Right ventricle myocardium inferior (tissue), 1 donor: ENCODE measurements around the gene CCDC40. TPM values are rescaled to one million over a fixed set of nuclear protein-coding genes. Genes with fewer than 3 reads are reported as not detected.

Experiments
- ATAC-seq: fragments of 200-7000 bp; cut with Tn5 transposase; one replicate; pipeline ENCODE4 v1.9.1; 2020; ENCODE audit warnings: mild to moderate bottlenecking, moderate library complexity
- DNase-seq: peaks from one replicate; pipeline ENCODE4 v3.0.0; 2021; ENCODE audit errors: missing footprints
- intact Hi-C: fragments of 100-400 bp; cut with DNase I; formaldehyde crosslinking; loops from one replicate; pipeline ENCODE4 v1.11.0; 2022
- total RNA-seq: library from RNA; stranded (reverse); fragmentation: NEBNext Ultra II Directional; extraction: Animal tissue kit (Norgen Biotek cat#: 25700); gene quantifications from one replicate; pipeline ENCODE4 v1.2.1, GENCODE V29; 2021
- donor health status: DM: no; HTN: yes; CAD: no; lungs with severe emphysema.

CCDC40 gene
- total RNA-seq, 1 donor from 2014 or later: 5.4 TPM

DNA sequence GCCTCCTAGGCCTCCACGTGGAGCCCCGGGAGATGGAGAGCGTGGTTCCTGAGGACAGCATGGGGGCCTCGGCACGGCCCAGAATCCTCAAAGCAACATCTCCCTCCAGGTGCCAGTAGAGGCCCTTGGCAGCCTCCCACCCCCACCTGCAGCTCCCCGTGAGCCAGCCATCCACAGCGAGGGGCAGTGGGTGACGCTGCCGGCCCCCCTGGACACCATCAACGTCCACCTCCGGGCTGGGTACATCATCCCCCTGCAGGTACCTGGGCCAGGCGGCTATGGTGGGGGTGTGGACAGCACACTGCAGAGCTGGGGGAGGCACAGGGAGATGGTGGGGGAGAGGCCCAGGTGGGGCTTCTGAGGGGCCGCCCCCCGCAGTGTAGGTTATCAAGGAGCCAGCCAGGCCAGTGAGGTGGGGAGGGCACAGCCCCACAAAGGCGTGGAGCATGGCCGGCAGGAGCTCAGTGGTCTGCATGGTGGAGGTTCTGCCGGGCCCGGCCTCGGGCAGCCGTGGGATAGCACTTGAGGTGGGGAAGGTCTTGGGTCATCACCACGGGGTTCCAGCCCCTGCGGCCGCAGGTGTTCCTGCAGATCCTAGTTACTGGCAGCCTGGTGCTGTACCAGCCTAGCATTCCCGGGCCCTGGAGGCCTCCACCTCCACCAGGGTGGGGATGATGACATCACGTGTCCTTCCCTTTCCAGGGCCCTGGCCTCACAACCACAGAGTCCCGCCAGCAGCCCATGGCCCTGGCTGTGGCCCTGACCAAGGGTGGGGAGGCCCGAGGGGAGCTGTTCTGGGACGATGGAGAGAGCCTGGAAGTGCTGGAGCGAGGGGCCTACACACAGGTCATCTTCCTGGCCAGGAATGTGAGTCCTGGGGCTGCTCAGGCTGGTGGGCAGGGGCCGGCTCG, 81.3 kb downstream of the CCDC40 start:
- ATAC-seq (no peak), DNase-seq (no peak)
- intact Hi-C loops: no loop called here

DNA sequence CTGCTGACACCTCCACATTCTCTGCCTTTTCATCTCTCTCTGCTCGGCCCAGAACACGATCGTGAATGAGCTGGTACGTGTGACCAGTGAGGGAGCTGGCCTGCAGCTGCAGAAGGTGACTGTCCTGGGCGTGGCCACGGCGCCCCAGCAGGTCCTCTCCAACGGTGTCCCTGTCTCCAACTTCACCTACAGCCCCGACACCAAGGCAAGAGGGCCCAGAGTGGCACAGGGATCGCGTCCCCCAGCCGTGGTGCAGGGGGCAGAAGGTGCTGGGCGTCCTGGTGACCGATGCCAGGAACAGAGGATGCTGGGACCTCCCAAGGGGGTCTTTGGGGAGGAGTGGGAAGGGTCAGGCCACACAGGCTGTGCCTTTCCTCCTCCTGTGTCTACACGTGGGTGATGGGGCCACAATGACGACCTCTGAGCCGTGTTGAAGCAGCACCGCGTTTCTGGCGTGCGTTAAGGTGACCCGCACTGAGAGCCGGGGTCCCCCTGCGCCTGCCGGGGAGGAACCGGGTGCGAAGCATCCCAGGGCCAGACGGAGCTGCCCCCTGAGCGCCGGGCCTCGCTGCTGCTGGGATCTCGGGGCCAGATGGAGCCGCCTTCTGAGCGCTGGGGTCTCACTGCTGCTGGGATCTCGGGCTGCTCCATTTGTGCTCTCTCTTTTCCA, 82.3 kb downstream of the CCDC40 start:
- ATAC-seq (no peak), DNase-seq (peak; percentile 60)

DNA sequence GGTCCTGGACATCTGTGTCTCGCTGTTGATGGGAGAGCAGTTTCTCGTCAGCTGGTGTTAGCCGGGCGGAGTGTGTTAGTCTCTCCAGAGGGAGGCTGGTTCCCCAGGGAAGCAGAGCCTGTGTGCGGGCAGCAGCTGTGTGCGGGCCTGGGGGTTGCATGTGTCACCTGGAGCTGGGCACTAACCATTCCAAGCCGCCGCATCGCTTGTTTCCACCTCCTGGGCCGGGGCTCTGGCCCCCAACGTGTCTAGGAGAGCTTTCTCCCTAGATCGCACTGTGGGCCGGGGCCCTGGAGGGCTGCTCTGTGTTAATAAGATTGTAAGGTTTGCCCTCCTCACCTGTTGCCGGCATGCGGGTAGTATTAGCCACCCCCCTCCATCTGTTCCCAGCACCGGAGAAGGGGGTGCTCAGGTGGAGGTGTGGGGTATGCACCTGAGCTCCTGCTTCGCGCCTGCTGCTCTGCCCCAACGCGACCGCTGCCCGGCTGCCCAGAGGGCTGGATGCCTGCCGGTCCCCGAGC, 82.9 kb downstream of the CCDC40 start:
- ATAC-seq (no peak), DNase-seq (peak; percentile 67)
- intact Hi-C loops: no loop called here

More for the DNA sequence above, 82.3 kb downstream of the CCDC40 start:
- intact Hi-C loops: no loop called here

DNA sequence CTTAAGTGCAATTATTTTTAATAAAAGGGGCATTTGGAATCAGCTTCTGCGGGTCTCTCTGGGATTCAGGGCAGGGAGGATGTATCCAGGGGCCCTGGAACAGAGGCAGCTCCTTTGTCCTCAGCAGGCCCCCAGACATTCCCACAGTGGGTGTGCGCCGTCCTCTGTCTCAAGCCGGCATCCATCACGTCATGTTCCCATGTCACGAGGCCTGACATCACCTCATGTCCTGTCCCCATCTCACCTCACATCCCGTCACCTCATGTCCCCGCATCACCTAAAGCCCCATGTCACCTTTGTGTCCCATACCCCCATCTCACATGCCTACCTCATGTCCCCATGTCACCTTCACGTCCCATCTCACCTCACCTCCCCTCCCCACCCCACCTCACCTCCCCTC, 83.4 kb downstream of the CCDC40 start:
- DNase-seq (peak; percentile 37), ATAC-seq (no peak)
- intact Hi-C loops: no loop called here

DNA sequence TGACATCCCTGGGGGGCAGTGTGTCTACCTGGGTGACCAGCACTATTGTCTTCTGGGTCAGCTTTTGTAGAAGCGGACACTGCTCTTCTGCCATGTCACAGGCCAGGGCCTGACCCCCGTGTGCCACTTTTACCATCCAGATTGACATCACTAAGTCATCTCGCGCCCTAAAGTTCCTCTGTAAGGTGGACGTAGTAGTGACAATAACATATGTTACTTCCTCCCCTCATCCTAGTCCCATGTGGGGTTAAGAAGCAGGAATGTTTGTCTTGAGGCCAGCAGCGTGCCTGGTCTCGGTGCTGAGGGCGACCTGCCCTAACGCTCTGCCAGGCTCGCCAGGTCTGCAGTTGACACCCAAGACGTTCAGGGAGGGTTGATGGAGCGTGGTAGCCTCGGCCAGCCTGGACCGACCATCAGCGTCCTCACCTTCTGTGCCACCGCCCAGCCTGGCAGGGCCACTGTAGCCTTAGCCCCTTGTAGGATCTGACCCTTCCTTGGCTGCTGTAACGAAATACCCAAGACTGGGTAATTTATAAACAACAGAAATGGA, 85.7 kb downstream of the CCDC40 start:
- peak; percentile 27 for DNase-seq
- ATAC-seq: no peak
- intact Hi-C loops: no loop called here

DNA sequence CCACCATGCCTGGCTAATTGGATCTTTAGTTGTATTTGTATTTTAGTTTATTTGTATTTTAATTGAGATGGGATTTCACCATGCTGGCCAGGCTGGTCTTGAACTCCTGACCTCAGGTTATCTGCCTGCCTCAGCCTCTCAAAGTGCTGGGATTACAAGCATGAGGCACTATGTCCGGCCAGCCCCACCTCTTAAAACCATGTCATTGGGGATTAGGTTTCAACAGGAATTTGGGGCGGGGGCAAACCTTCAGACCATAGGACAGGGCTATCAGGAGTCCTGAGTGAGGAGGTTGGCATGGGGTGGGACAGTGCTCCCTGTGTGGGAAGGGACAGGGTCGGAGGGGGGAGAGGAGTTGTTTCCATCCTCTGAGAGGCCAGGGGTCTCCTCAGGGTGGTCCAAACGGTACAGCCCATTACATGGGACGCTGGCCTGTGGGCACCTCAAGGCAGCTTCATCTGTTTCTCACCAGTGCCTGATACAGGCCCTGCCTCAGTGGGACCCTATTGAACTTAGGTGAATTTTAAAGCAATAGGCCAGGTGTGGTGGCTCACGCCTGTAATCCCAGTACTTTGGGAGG, 86.6 kb downstream of the CCDC40 start:
- ATAC-seq (no peak), DNase-seq (peak; percentile 45)
- intact Hi-C loops: no loop called here

DNA sequence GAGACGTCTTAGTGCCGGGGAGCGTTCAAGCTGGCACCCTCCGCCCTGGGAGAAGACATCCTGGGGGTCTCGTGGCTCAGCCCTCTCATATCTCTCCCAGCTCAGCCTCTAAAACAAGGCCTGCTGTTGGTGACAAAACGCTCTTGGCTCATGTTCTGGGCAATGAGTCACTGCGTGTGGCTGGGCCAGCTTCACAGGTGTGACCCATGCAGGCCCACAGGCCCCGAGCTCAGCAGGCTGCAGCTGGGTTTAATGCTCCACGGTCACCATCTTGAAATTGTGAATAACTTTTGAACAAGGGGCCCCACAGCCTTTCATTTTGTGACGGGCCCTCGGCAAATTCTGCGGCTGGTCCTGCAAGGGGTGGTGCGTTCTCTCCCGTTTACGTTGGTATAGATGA, 87.3 kb downstream of the CCDC40 start:
- ATAC-seq (no peak), DNase-seq (peak; percentile 54)
- intact Hi-C loops: no loop called here

DNA sequence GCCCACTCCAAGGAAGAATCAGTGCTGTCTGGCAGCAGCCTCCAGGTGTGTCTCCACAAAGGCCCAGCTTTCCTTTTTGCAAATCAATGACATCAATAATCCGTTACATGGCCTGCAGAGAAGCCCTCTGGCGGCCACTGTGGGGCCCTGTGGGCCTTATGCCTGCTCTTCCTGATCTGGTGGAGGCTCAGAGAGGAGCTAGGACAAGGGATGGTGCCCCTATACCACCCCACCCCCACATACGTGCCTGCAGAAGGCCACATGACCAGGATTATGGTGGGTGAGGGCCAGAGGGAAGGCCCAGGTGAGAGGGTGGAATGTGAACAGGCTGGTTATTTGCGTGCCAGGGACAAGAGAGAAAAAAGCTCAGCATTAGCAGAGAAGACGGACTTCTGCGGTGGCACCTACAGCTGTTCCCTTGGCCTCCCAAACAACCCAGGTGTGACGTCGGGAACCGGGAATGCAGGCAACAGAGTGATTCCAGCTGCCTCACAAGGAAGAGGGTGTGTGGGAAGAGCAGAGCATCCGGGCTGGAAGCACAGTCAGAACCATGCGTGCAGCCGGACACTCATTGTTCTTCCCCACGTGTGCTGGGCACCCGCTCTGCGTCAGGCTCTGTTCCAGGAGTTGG, 88.0 kb downstream of the CCDC40 start:
- ATAC-seq: no peak
- DNase-seq: peak; percentile 52
- intact Hi-C loops: no loop called here

DNA sequence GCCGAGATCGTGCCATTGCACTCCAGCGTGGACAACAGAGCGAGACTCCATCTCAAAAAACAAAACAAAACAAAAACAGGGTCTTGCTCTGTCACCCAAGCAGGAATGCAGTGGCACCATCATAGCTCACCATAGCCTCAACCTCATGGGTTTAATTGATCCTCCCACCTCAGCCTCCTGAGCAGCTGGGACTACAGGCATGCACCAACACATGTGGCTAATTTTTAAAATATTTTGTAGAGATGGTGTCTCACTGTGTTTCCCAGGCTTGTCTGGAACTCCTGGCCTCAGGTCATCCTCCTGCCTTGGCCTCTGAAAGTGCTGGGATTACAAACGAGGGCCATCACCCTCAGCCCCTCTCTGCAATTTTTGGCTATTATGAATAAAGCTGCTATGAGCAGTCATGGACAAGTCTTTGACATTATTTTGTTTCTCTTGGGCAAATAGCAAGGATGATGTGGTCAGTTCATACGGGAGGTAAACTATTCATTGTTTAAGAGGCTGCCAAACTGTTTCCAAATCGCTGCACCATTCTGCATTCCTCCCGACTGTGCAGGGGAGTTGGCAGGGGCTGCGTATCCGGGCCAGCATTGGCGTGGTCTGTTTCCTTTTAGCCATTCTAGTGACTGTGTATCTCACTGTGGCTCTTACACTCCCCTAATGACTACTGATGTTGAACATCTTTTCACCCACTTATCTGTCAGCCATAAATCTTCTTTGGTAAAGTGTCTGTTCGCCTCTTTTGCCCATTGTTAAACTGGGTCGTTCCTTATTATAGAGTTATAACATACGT, 89.4 kb downstream of the CCDC40 start:
- DNase-seq: peak; percentile 41
- intact Hi-C loops: no loop called here
- ATAC-seq: no peak

DNA sequence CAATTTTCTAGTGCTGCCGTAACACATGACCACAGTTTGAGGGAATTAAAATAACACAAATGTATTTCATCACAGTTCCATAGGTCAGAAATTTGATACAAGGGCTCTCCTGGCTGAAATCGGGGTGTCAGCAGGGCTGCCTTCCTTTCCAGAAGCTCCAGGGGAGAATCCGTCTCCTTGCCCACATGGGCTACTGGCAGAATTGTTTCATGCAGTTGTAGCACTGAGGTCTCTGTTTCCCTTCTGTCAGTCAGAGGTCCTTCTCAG, 89.9 kb downstream of the CCDC40 start:
- no peak for DNase-seq
- intact Hi-C loops: no loop called here
- no peak for ATAC-seq

DNA sequence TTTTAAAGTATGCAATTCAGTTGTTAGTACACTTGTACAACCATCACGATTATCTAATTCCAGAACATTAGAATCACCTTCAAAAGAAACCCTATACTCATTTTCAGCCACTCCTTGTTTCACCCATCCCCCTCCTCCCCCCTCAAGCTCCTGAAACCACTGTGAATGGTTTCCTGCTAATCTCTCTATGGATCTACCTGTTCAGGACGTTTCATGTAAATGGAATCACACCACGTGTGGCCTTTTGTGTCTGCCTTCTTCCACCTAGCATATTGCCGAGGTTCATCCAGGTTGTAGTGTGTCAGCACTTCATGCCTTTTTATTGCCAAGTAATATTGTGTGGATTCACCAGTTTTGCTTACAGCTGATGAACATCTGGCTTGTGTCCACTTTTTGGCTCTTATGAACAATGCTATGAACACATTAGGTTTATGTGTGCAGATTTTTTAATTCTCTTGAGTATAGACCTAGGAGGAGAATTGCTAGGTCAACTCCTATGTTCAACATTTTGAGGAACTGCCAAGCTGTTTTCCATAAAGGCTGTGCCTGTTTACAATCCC, 92.6 kb downstream of the CCDC40 start:
- intact Hi-C loops: no loop called here
- DNase-seq (no peak), ATAC-seq (no peak)

DNA sequence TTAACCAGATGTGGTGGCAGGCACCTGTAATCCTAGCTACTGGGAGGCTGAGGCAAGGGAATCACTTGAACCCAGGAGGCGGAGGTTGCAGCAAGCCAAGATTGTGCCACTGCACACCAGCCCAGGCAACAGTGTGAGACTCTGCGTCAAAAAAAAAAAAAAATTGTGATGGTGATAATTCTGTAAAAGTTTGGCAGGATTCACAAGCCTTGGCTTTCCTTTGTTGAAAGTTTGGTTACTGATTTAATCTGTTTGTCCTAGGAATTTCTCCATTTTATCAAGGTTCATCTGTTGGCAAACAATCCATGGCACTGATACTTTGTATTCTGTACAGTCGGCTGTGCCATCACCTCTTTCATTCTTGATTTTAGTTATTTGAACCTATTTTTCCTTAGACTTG, 94.5 kb downstream of the CCDC40 start:
- ATAC-seq (no peak), DNase-seq (no peak)
- intact Hi-C loops: no loop called here

DNA sequence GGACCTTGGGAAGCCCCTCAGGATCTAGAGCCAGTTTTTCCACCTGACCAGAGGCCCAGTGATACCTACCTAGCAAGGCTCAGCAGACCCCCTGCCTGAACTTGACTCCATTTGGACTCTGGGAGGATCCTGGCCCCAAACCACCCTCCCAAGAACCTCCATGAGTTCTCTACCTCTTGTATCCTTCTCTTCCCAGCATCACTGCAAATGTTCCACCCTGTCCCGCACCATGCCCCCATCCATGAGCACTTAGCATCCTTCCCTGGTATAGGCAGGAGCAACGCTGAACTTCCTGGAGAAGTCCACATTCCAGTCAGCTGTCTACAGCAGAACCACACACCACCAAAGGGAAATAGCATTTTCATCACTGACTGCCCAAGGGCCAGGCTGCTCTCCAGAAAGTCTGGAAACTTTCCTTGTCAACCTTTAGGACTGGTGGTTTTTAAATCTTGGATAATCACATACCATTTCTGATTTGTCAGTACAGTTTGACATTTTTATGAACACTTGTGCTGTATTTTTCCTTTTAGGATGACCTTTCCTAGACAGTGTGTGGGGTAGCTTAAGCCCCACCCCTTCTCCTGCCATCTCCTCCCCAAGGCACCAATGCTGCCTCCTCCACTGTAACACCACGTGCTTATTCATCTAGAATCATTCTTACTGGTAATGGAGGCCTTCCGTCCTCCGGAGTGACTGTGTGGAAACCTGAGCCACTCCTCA, 96.6 kb downstream of the CCDC40 start:
- intact Hi-C loops: no loop called here
- no peak for DNase-seq
- ATAC-seq: no peak

DNA sequence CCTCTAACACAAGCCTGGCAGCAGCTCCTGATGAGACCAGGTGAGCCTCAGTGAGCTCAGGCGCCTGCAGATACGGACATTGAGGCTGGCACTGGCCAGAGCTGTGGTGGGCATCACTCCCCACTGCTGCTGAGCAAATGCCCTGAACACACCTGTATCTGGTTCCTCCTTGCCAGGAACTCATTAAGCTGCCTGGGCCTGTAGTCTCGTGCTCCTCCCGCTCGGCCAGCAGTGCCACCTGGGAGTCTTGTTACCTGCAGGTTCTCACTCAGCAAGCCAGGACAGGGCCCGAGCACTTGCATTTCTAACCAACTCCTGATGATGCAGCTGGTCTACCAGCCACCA, 97.2 kb downstream of the CCDC40 start:
- intact Hi-C loops: no loop called here
- DNase-seq (no peak), ATAC-seq (no peak)

DNA sequence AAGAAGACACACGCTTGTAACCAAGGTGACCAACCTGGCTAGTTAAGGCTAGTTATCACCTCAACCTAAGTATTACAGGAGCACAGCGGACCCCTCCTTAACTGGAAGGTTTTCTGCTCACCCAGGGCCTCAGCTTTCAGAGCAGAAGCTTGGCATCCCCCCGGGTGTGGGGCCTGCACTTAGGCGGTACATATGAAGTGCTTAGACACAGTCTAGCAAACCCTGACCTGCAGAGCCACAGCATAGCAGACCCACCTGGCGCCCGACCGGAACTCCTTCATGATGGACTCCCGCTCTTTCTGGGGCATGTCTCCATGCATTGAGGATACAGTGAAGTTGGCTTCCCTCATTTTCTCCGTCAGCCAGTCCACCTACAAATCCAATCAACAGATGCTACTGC, 100.7 kb downstream of the CCDC40 start:
- DNase-seq (no peak), ATAC-seq (no peak)
- intact Hi-C loops: no loop called here

DNA sequence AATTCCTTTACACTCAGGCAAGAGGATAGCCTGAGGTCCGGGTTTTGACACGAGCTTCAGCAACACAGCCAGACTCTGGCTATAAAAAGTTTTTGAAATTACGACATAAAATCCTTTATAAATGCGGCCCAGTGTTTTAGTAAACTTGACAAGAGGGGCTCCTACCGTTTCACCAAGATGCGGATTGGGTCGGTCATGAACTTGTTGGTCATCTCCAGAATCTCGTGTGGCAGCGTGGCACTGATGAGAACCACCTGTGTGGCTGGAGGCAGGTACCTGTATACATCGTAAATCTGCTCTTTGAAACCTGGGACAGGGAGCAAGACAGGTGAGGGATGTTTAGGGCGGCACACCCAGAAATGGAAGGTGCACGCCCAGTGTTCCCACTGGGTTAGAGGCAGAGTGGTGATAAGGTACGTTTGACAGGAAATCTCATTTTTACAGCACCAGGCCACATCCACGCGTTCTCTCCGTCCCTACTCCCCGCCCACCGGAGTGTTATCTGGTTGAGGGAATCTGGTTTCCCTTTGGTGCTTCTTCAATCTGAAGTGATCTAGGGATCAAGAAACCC, 102.5 kb downstream of the CCDC40 start:
- intact Hi-C loops: no loop called here
- ATAC-seq (no peak), DNase-seq (no peak)

DNA sequence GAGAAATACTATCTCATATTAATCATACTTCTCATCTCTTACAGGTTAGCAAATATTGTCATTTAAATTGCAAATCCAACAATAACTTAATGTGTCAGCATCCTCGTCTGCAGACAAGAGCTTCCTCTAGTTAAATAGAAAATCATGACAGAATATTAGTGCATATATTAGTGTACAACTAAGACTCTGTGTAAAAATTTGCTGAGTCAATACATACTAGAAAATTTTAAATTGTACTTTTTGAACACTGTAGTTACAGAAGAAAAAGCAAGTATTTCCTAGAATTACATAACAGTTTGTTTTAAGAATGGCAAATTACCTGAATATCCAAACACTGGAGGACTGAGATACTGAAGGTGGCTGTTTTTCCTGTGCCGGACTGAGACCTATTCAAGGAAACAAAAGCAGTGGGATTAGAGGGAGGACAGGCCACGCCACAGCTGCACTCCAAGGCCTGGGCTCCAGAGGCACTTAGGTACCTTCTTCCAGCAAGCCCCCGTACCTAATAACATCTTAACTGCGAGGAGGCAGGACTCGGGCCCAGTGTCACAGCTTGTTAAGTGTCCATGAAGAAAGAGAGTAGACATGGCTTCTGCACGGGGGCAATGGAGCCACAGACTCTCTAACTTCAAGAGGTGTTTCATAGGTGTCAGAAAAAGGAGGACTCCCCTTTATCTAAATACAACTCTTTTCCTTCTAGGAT, 105.2 kb downstream of the CCDC40 start:
- ATAC-seq: no peak
- DNase-seq: no peak
- intact Hi-C loops: no loop called here
